HCT116 (cell line): ENCODE data around the gene C1orf159.

Experiments used
- EZH2 ChIP-seq: fragments of 200-600 bp; sonication (generic); IDR thresholded peaks from 2 replicates; pipeline ENCODE4 v1.6.1; 2017; ENCODE audit warnings: antibody characterized with exemption, mixed run types
- EZH2phosphoT487 ChIP-seq: fragments of 200-600 bp; IDR thresholded peaks from 2 replicates; pipeline ENCODE4 v1.6.1; 2018; ENCODE audit warnings: antibody characterized with exemption, borderline replicate concordance
- FOSL1 ChIP-seq: IDR thresholded peaks from 2 replicates; pipeline ENCODE4 v1.6.1; 2012; ENCODE audit warnings: low read depth
- JUND ChIP-seq: IDR thresholded peaks from 2 replicates; pipeline ENCODE4 v1.6.1; 2012
- MAX ChIP-seq: IDR thresholded peaks from 2 replicates; pipeline ENCODE4 v1.6.1; 2012
- POLR2A ChIP-seq: IDR thresholded peaks from 2 replicates; pipeline ENCODE4 v1.7.0; 2011; ENCODE audit warnings: borderline replicate concordance; ENCODE audit not compliant: insufficient read depth, insufficient read length; ENCODE audit errors: extremely low read depth
- POLR2AphosphoS5 ChIP-seq: IDR thresholded peaks from 2 replicates; pipeline ENCODE4 v1.6.1; 2011; ENCODE audit warnings: mild to moderate bottlenecking, low read depth, low read length, moderate library complexity
- RAD21 ChIP-seq: IDR thresholded peaks from 2 replicates; pipeline ENCODE4 v1.6.1; 2012; ENCODE audit warnings: low read depth, mild to moderate bottlenecking
- YY1 ChIP-seq: IDR thresholded peaks from 2 replicates; pipeline ENCODE4 v1.6.1; 2011; ENCODE audit warnings: low read length, low read depth, moderate library complexity, mild to moderate bottlenecking; ENCODE audit not compliant: insufficient replicate concordance; ENCODE audit errors: extremely low read depth
- ZBTB33 ChIP-seq: IDR thresholded peaks from 2 replicates; pipeline ENCODE4 v1.6.1; 2011; ENCODE audit warnings: mild to moderate bottlenecking, low read length, moderate library complexity; ENCODE audit not compliant: insufficient replicate concordance; ENCODE audit errors: extremely low read depth
- ZFX ChIP-seq: fragments of 450-650 bp; IDR thresholded peaks from 2 replicates; pipeline ENCODE4 v1.6.1; 2017
- TF ChIP-seq, protein P1 (sequence below), 3 experiments: fragments of 200-600 bp in 1 of 3; sonication (generic) in 1 of 3; IDR thresholded peaks in 2 of 3; conservative IDR thresholded peaks in 1 of 3; 2 replicates each; pipeline ENCODE4 v1.5.1; 2012 to 2017; ENCODE audit warnings: low read depth in 2 of 3, low read length in 2 of 3, antibody characterized with exemption in 1 of 3, borderline replicate concordance in 1 of 3, control low read depth in 1 of 3, mild to moderate bottlenecking in 1 of 3, mixed read lengths in 1 of 3, mixed run types in 1 of 3, moderate library complexity in 1 of 3; ENCODE audit not compliant: insufficient read depth in 1 of 3

- TF ChIP-seq EZH2 (no peak), POLR2A (no peak), YY1 (peak; percentile 62), RAD21 (no peak), JUND (no peak), EZH2phosphoT487 (no peak), MAX (no peak), POLR2AphosphoS5 (peak; percentile 99), ZBTB33 (no peak), ZFX (peak; percentile 51), FOSL1 (no peak)
- TF ChIP-seq, protein P1, sequence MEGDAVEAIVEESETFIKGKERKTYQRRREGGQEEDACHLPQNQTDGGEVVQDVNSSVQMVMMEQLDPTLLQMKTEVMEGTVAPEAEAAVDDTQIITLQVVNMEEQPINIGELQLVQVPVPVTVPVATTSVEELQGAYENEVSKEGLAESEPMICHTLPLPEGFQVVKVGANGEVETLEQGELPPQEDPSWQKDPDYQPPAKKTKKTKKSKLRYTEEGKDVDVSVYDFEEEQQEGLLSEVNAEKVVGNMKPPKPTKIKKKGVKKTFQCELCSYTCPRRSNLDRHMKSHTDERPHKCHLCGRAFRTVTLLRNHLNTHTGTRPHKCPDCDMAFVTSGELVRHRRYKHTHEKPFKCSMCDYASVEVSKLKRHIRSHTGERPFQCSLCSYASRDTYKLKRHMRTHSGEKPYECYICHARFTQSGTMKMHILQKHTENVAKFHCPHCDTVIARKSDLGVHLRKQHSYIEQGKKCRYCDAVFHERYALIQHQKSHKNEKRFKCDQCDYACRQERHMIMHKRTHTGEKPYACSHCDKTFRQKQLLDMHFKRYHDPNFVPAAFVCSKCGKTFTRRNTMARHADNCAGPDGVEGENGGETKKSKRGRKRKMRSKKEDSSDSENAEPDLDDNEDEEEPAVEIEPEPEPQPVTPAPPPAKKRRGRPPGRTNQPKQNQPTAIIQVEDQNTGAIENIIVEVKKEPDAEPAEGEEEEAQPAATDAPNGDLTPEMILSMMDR (IDR thresholded peaks at IDR 0.05 in 2 of 3, conservative IDR thresholded peaks at IDR 0.05 in 1 of 3; ENCODE audit: borderline replicate concordance in 1 of 3, insufficient read depth in 1 of 3, low read depth in 2 of 3, low read length in 2 of 3): no peak
Measured at GRCh38 chr1:1162597-1163537, 47.0 kb upstream of the C1orf159 start.
